ENCODE results near the gene VGLL4.
"Not testable (repeated sequence)": the region's sequence is repeated elsewhere in the genome, so short reads cannot be mapped to it uniquely, and the experiment has no call there.

The VGLL4 gene

DNA sequence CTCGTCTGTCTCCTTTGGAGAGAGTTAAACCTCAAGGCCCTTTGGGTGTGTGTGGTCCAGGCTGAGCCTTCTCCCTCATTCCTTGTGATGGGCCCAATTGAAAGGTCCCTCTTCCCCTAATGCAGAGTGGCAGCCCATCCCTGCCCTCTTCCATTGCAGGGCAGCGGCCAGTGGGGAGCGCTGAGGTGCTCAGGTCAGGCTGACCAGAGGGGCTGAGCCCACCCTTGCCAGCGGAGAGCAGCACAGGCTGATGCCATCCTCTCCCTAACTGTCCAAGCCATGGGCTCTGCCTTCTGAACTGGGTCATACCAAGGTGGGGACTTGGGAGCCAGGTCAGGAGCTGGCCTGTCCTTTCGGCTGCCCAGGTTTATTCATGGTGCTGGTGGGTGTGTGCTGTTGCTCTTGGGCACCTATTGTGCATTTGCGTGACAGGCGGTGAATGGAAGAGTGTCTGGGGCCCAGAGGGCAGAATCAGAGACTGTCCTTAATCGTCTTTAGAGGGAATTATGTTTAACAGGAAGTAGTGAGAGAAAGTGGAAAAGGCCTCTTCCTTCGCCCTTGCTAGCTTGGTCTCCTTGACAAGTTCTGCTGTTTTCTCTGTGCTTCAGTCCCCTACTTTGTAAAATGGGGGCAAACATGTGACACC, 96.9 kb downstream of the VGLL4 start:
- no peak for FAIRE-seq

GRCh38 chr3:11545186-11545851, 98.4 kb downstream of the VGLL4 start:
- no peak for FAIRE-seq

DNA sequence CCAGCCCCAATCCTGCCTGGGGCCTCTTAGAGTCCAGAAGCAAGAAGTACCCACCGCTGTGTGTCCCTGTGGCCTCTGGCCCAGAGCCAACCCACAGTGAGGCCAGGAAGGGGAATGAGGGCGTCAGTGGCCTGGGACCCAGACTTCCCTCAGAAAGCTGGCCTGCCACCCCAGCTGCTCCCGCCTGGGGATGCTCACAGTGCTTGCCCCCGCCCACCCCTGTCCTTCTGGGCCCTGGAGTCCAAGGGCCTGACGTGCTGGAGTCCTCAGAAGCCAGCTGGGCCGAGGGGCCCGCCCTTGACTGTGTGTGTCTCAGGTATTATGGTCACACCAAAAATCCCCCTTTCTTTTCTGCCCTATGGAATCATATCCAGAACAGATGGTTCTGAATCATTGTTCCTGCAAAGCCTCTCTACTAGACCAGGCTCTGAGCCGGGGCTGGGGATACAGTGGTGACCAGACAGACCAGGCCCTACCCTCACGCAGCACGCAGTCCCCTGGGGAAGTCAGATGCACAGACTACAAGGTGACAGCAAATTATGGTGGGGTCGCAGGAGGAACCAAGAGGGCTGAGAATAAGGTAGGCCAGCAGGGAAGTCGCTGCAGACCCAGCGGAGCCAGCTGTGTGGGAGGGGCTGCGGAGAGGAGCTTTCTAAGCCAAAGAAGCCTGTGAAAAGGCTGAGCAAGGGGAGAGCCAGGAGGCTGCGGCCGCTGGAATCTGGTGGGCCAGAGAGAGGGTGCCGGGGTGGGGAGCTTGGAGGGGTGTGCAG, 99.1 kb downstream of the VGLL4 start:
- FAIRE-seq, result no peak

DNA sequence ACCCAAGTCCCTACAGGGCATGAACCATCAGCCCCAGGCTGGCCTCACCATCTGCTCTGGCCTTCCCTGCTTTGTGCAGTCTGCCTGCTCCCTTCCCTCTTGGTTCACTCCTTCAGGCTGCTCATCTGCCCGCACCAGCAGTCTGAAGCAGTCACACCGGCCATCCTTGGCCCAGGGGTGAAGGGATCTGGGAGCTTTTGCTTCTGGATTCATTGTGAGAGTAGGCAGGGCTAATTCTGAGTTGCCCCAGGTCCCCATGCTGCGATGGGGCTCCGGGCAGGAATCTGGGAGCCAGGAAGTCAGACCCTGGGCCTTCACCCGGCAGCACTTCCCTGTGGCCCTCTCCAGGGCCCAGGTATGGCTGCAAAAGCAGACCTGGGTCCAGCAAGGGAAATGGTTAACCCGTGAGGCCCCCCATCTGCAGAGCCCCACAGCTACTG, 99.7 kb downstream of the VGLL4 start:
- no peak for FAIRE-seq

DNA sequence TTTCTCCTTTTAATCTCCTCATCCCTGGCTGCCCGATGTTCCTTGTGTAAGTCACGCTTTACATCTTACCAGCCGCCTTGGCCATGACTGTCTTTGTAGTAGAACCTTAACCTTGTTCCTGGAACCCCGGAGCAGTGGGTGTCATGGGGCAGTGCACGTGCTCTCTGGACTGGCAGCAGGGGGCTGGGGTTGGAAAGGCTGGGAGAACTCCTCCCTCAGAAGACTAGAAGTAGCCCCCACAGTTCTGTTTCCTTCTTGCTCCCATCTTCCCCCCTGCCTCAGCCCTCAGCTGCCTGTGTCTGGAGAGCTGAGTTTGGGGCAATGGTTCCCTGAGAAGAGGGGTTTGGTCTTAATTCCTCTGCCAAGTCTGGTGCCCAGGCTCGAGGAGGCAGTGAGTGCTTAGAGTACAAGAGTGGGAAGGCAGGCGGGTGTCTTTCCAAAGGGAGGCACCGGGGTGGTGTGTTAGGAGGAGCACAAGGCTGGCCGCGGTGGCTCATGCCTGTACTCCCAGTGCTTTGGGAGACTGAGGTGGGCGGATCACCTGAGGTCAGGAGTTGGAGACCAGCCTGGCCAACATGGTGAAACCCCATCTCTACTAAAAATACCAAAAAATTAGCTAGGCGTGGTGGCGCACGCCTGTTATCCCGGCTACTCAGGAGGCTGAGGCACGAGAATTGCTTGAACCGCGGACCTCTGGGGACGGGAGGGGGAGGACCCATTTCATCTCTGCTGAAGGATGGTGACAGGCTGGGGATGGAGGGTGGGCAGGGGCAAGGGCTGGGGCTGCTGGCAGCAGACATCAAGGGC, 100.4 kb downstream of the VGLL4 start:
- no peak for FAIRE-seq

DNA sequence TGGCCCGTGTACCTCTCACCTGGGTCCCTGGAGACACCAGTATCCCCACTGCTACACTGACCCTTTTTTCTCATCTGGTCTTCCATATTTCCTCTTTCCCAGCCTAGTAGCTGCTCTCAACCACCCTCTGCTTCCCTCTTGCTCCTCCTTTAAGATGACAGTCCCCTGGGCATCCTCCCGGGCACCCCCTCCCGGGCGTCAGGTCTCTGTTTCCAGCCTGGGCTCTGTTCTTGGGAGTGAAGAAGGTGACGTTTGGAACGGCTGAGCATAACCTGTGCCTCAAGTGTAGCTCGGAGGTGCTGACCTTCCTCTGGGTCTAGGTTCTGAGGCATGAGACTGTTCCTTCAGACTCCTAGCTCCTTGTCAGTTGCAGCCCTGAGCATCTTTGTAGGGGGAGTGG, 101.2 kb downstream of the VGLL4 start:
- FAIRE-seq, result no peak

DNA sequence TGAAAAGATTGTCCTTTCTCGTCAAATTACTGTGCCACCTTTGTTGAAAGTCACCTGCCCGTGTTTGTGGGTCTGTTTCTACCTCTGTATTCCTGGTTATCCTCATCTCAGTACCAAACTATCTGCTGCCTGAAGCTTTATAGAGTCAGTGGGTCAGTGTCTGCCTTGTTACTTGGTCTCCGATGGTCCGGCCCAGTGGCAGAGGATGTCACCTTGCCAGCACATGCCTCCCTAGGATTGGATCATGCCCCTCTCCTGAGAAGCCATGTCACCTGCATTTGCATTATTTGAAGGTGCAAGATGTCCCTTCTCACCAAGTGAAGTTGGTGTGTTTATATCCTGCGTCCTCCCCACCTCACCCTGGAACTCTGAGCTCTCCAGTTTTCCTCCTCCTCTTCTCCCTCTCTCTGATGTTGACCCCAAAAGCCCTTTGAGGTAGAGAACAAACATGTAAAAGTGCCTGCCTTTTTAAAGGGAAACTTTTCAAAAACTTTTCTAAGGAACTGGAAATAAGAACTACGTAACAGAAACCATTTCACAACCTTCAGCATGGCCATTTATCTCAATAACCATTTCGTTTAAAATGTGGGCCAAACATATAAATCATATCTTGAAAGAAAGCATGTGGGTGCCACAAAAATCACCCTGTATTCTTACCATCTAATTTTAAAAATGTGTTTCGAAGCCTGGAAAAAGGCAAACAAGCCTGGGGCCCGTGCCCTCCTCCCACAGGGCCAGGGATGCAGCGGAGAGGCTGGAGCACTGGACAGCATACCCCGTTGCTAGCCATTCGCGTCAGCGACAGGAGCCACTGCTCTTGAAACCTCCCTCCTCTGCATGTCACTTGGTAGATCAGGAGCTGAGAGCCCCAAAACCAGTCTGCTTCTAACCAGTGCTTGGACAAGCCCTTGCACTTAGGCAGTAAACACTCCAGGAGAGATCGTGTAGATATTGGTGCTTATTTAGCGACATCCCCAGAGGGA, 102.1 kb downstream of the VGLL4 start:
- no peak for FAIRE-seq

GRCh38 chr3:11539677-11540076, 104.0 kb downstream of the VGLL4 start:
- no peak for FAIRE-seq

GRCh38 chr3:11539218-11539617, 104.5 kb downstream of the VGLL4 start:
- no peak for FAIRE-seq

DNA sequence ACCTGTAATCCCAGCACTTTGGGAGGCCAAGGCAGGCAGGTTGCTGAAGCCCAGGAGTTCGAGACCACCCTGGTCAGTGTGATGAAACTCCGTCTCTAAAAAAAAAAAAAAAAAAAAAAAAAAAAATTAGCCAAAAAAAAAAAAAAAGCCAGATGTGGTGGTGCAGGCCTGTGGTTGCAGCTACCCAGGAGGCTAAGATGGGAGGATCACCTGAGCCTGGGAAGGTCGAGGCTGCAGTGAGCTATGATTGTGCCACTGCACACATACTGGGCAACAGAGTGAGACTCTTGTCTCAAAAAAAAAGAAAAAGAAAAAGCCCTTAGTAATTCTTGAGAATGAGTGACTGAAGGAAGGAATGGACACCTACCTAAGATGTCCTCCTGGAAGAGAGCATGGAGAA, 105.1 kb downstream of the VGLL4 start:
- no peak for FAIRE-seq

- no peak for FAIRE-seq
These were observed 106.6 kb downstream of the VGLL4 start for GRCh38 chr3:11536936-11537612.

- no peak for FAIRE-seq
These were observed 107.4 kb downstream of the VGLL4 start for GRCh38 chr3:11536132-11536935.

DNA sequence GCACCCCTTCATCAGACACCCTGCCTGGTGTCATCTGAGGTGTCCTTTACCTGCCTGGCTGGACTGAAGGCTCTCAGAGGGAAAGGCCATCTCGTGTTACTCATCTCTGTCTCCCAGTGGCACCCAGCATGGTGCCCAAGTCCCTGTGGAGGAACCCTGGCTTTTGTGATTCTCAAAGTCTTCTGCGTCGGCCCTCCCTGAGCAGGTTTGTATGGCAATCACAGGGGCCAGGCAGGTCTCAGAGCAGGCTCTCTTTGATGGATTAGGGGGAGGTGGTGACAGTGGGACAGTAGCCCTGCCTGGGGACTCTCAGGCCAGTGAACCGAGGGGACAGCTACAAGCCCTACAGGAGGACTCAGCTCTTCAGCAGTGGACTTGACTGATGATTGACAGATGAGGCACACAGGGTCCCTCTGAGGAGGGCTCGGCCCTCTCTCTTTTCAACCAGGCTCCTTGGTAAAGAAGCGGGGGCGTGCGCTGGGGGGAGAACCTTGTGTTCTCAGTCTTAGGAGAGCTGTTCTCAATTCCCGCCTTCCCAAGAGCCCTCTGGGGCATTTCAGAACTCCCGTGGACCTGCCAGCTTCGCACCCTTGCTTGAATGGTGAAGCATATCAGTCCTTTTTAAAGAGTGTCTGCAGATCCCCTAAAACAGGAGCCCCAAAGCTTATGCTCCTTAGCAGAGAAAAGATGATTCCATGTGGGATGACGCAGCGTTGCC, 108.3 kb downstream of the VGLL4 start:
- no peak for FAIRE-seq

GRCh38 chr3:11534793-11535101, 109.0 kb downstream of the VGLL4 start:
- FAIRE-seq, result no peak

GRCh38 chr3:11534011-11534792, 109.5 kb downstream of the VGLL4 start:
- no peak for FAIRE-seq

GRCh38 chr3:11532931-11533391, 110.8 kb downstream of the VGLL4 start:
- FAIRE-seq, result no peak

GRCh38 chr3:11530153-11530721, 113.5 kb downstream of the VGLL4 start:
- FAIRE-seq, result no peak

DNA sequence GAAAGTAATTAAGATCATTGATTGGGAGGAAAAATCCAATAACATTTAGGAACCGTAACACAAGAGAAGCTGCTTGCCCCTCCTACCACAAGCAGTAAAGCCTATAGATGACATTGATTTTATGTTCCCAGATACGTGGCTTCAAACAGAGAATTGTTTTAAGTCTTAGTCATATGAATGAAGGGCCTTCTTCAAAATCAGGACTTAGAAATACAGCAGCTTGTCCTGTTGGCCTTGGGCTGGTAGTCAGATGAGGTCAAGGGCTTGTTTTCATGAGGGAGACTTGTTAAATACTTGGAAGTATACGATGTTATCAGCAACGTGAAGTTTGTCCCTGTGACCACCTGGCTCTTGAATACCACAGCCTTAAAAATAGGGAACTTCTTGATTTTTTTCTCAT, 114.4 kb downstream of the VGLL4 start:
- FAIRE-seq, result no peak

GRCh38 chr3:11526121-11526520, 117.6 kb downstream of the VGLL4 start:
- not testable (repeated sequence) for FAIRE-seq
